CD14-positive monocyte (primary cell): ENCODE measurements around the gene USP6. TPM values are rescaled to one million over a fixed set of nuclear protein-coding genes. Genes with fewer than 3 reads are reported as not detected.
A peak's percentile ranks its signal among the peaks of the same experiment; 100 is the strongest.
"Not testable (repeated sequence)": the region's sequence is repeated elsewhere in the genome, so short reads cannot be mapped to it uniquely, and the experiment has no call there.

Experiments used
- DNase-seq, 3 donors: peaks; one replicate each; pipeline ENCODE4 v3.0.0-alpha.2; 2011 to 2022
- H2AFZ ChIP-seq: 2 replicates; pipeline ENCODE4 v1.6.0; 2012; ENCODE audit warnings: mild to moderate bottlenecking, low read depth, low read length, inconsistent platforms; ENCODE audit not compliant: insufficient read depth, poor library complexity, severe bottlenecking
- H3K27ac ChIP-seq, 2 donors: 1 replicate in 1 of 2; 2 replicates in 1 of 2; pipeline ENCODE4 v1.5.1; 2012 to 2013; ENCODE audit warnings: low read length in 2 of 2, control low read depth in 1 of 2, inconsistent platforms in 1 of 2, low read depth in 1 of 2, mild to moderate bottlenecking in 1 of 2
- H3K27me3 ChIP-seq, 2 donors: one replicate each; pipeline versions ENCODE4 v1.6.0 to v1.6.1; 2011 to 2013; ENCODE audit warnings: low read length in 2 of 2; ENCODE audit not compliant: control insufficient read depth in 2 of 2, insufficient read depth in 2 of 2
- H3K36me3 ChIP-seq, 2 donors: replicated peaks in 1 of 2; 1 replicate in 1 of 2; 2 replicates in 1 of 2; pipeline versions ENCODE4 v1.5.1 to v1.6.1; 2012 to 2013; ENCODE audit warnings: low read length in 2 of 2, control low read depth in 1 of 2, inconsistent platforms in 1 of 2, mild to moderate bottlenecking in 1 of 2; ENCODE audit not compliant: insufficient read depth in 2 of 2, control insufficient read depth in 1 of 2
- H3K4me1 ChIP-seq, 2 donors: 1 replicate in 1 of 2; 2 replicates in 1 of 2; pipeline versions ENCODE4 v1.5.1 to v1.6.1; 2012 to 2013; ENCODE audit warnings: low read length in 2 of 2, control low read depth in 1 of 2, inconsistent platforms in 1 of 2, mild to moderate bottlenecking in 1 of 2, moderate library complexity in 1 of 2; ENCODE audit not compliant: insufficient read depth in 2 of 2, control insufficient read depth in 1 of 2
- H3K4me2 ChIP-seq: replicated peaks from 2 replicates; pipeline ENCODE3; 2012; ENCODE audit warnings: low read length, moderate library complexity, mild to moderate bottlenecking; ENCODE audit not compliant: poor library complexity, severe bottlenecking; ENCODE audit errors: extremely low read depth
- H3K4me3 ChIP-seq, 3 experiments: fragments of 200-600 bp in 1 of 3; sonication (generic) in 1 of 3; replicated peaks in 1 of 3; 1 replicate in 2 of 3; 2 replicates in 1 of 3; pipeline ENCODE4 v1.5.1; 2011 to 2013; ENCODE audit warnings: low read length in 3 of 3, mild to moderate bottlenecking in 3 of 3, control low read depth in 2 of 3, low read depth in 2 of 3, inconsistent platforms in 1 of 3, moderate library complexity in 1 of 3
- H3K79me2 ChIP-seq: 2 replicates; pipeline ENCODE4 v1.6.0; 2012; ENCODE audit warnings: mild to moderate bottlenecking, control low read depth, inconsistent platforms, low read length, moderate library complexity; ENCODE audit not compliant: insufficient read depth
- H3K9ac ChIP-seq: 2 replicates; pipeline ENCODE4 v1.6.0; 2017; ENCODE audit warnings: low read length, mild to moderate bottlenecking; ENCODE audit not compliant: insufficient read depth, poor library complexity, severe bottlenecking
- H3K9me3 ChIP-seq, 2 donors: replicated peaks in 1 of 2; 1 replicate in 1 of 2; 2 replicates in 1 of 2; pipeline versions ENCODE4 v1.5.1 to v1.6.1; 2012 to 2013; ENCODE audit warnings: low read length in 2 of 2, control low read depth in 1 of 2; ENCODE audit not compliant: control insufficient read depth in 1 of 2, insufficient read depth in 1 of 2
- H4K20me1 ChIP-seq: 2 replicates; pipeline ENCODE4 v1.6.0; 2012; ENCODE audit warnings: mild to moderate bottlenecking, low read length, control low read depth, moderate library complexity; ENCODE audit not compliant: insufficient read depth
- H3K27ac Mint-ChIP-seq, 7 donors: one replicate each; pipeline ENCODE4 v1.8.0; 2020; ENCODE audit warnings: mild to moderate bottlenecking in 7 of 7, mixed read lengths in 7 of 7, moderate library complexity in 6 of 7, inconsistent platforms in 2 of 7
- H3K27me3 Mint-ChIP-seq, 3 donors: one replicate each; pipeline ENCODE4 v1.8.0; 2021 to 2022; ENCODE audit warnings: low read depth in 3 of 3, mild to moderate bottlenecking in 3 of 3, mixed read lengths in 3 of 3, moderate library complexity in 3 of 3, inconsistent platforms in 1 of 3
- H3K36me3 Mint-ChIP-seq, 2 donors: one replicate each; pipeline ENCODE4 v1.8.0; 2020; ENCODE audit warnings: mixed read lengths in 2 of 2, inconsistent platforms in 1 of 2, mild to moderate bottlenecking in 1 of 2
- H3K4me1 Mint-ChIP-seq: one replicate; pipeline ENCODE4 v1.8.0; 2020; ENCODE audit warnings: mild to moderate bottlenecking, mixed read lengths
- H3K4me3 Mint-ChIP-seq, 2 donors: one replicate each; pipeline ENCODE4 v1.8.0; 2020; ENCODE audit warnings: mild to moderate bottlenecking in 2 of 2, mixed read lengths in 2 of 2, moderate library complexity in 1 of 2
- H3K9me3 Mint-ChIP-seq, 7 donors: one replicate each; pipeline ENCODE4 v1.8.0; 2020 to 2022; ENCODE audit warnings: mixed read lengths in 7 of 7, mild to moderate bottlenecking in 6 of 7, moderate library complexity in 6 of 7, inconsistent platforms in 2 of 7
- WGBS: methylation state at CpG from one replicate; pipeline ENCODE4 v1.1.5; 2013; ENCODE audit warnings: missing lambda C conversion rate; ENCODE audit not compliant: insufficient coverage; 5-methylcytosine and 5-hydroxymethylcytosine counted together
- intact Hi-C, 2 donors: fragments of 100-400 bp; cut with micrococcal nuclease; formaldehyde crosslinking; loops; one replicate each; pipeline versions ENCODE4 v1.15.0 to v1.15.1; 2023
- polyA plus RNA-seq, 3 donors: library from polyadenylated mRNA; depleted of rRNA in 1 of 3; unstranded in 2 of 3; stranded (reverse) in 1 of 3; fragments of 300-500 nt in 2 of 3; fragments of >200 nt in 1 of 3; fragmentation: Illumina TruSeq in 2 of 3; gene quantifications; 1 replicate in 2 of 3; 2 replicates in 1 of 3; pipeline ENCODE4 v1.2.3, GENCODE V29; 2012 to 2021
- TF ChIP-seq, protein P1 (sequence below): fragments of 200-600 bp; IDR thresholded peaks from one replicate; pipeline ENCODE4 v1.8.0; 2022; ENCODE audit warnings: antibody characterized with exemption, mild to moderate bottlenecking

USP6 gene
- polyA plus RNA-seq, 3 donors: 0.02 to 0.08 (median 0.02) TPM

DNA sequence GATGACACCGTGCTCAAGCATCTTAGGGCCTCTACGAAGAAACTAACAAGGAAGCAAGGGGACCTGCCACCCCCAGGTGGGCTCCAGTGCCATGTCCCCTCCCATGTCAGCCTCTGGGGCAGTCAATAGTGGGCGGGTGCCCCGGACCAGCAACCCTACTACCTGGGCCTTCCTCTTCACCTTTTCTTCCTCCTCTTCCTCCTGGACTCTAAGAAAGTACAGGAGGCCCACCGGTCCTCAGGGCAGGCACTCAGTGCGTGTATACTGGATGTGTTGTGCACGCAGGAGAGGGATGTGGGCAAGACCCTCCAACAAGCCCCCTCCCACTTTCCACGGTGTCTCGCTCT is 22.3 kb downstream of the USP6 start:
- H3K4me1 Mint-ChIP-seq, H3K27me3 ChIP-seq, H3K79me2 ChIP-seq, H2AFZ ChIP-seq, DNase-seq, H3K27ac Mint-ChIP-seq, H3K36me3 ChIP-seq, H3K36me3 Mint-ChIP-seq, H3K4me2 ChIP-seq, H4K20me1 ChIP-seq, H3K9me3 Mint-ChIP-seq, H3K4me3 Mint-ChIP-seq, H3K9me3 ChIP-seq, H3K4me3 ChIP-seq, H3K27me3 Mint-ChIP-seq, H3K27ac ChIP-seq, H3K4me1 ChIP-seq, H3K9ac ChIP-seq, intact Hi-C loops: not testable (repeated sequence)
- 93% methylated on average over 5 of the region's 9 CpGs for WGBS

DNA sequence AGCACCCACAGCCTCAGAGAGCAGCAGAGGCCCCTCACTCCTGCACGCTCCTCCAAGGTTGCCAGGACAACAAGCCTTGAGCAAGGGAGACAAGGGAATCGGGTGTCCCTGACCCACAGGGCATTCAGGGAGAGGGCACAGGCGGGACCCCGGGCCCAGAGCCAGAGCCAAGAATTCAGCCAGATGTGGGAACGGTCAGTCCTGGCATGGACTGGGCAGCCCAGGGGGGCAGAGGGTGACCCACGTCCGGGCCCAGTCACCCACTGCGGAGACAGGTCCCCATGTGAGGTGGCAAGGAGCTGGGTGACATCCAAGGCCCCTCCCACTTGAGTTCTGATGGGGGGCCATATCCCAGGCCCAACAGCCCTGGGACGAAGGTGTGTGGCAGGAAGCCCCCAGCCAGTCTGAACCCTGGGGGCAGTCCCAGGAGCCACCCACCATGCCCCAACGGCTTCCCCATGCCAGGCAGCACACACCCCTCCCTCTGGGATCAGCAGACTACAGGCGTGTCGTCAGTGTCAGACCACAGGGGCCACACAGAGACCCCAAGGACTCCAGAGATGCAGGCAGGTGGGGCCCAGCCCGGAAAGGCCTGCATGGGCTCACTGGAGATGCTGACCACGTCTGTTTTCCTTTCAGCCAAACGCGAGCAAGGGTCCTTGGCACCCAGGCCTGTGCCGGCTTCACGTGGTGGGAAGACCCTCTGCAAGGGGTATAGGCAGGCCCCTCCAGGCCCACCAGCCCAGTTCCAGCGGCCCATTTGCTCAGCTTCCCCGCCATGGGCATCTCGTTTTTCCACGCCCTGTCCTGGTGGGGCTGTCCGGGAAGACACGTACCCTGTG is 23.0 kb downstream of the USP6 start:
- no peaks in the 10 kb centered on the region for H3K36me3 Mint-ChIP-seq
- intact Hi-C loops: no loop called here
- Histone ChIP-seq H3K4me1 (no peaks in the 10 kb centered on the region), H3K4me2 (no peak overlapping the region), H3K27ac (no peak overlapping the region), H4K20me1 (no peaks in the 10 kb centered on the region), H3K79me2 (no peaks in the 10 kb centered on the region), H3K4me3 (no peak overlapping the region), H3K9me3 (no peaks in the 10 kb centered on the region), H3K36me3 (no peaks in the 10 kb centered on the region), H3K9ac (no peak overlapping the region), H2AFZ (no peak overlapping the region), H3K27me3 (no peaks in the 10 kb centered on the region)
- DNase-seq: no peak
- peaks cover 2 to 3% (median 2%) of the 10 kb centered on the region in 3 donors for H3K27me3 Mint-ChIP-seq
- no peak overlapping the region for H3K4me3 Mint-ChIP-seq
- TF ChIP-seq, protein P1, sequence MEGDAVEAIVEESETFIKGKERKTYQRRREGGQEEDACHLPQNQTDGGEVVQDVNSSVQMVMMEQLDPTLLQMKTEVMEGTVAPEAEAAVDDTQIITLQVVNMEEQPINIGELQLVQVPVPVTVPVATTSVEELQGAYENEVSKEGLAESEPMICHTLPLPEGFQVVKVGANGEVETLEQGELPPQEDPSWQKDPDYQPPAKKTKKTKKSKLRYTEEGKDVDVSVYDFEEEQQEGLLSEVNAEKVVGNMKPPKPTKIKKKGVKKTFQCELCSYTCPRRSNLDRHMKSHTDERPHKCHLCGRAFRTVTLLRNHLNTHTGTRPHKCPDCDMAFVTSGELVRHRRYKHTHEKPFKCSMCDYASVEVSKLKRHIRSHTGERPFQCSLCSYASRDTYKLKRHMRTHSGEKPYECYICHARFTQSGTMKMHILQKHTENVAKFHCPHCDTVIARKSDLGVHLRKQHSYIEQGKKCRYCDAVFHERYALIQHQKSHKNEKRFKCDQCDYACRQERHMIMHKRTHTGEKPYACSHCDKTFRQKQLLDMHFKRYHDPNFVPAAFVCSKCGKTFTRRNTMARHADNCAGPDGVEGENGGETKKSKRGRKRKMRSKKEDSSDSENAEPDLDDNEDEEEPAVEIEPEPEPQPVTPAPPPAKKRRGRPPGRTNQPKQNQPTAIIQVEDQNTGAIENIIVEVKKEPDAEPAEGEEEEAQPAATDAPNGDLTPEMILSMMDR: no peak
- peaks cover 7% of the 10 kb centered on the region for H3K4me1 Mint-ChIP-seq
- WGBS: 94% methylated on average over 20 of the region's 24 CpGs
- H3K27ac Mint-ChIP-seq: peak overlapping the region in 1 of 7 donors; percentile 50
- no peaks in the 10 kb centered on the region for H3K9me3 Mint-ChIP-seq
